K562 (cell line): ENCODE measurements around the gene SOWAHA. TPM values are rescaled to one million over a fixed set of nuclear protein-coding genes. Genes with fewer than 3 reads are reported as not detected.

ENCODE experiments used
- CC2D1A ChIP-seq: fragments of 450-650 bp; IDR thresholded peaks from 2 replicates; pipeline ENCODE4 v1.6.1; 2017; ENCODE audit warnings: mild to moderate bottlenecking
- HLTF ChIP-seq: fragments of 450-650 bp; IDR thresholded peaks from 2 replicates; pipeline ENCODE4 v1.6.1; 2016
- NRF1 ChIP-seq, 2 experiments: fragments of 450-650 bp; IDR thresholded peaks in 1 of 2; conservative IDR thresholded peaks in 1 of 2; 2 replicates each; pipeline ENCODE4 v1.6.1; 2014; ENCODE audit warnings: mild to moderate bottlenecking in 2 of 2
- POLR2A ChIP-seq: fragments of 450-650 bp; conservative IDR thresholded peaks from 2 replicates; pipeline ENCODE4 v1.6.1; 2016
- PRMT5 ChIP-seq: sonication (generic); formaldehyde crosslinking; IDR thresholded peaks from 2 replicates; pipeline ENCODE4 v1.5.0; 2020; ENCODE audit warnings: missing genetic modification reagents
- SIN3A ChIP-seq, 2 experiments: fragments of 150-350 bp in 1 of 2; IDR thresholded peaks; 2 replicates each; pipeline ENCODE4 v1.6.1; 2011 to 2016; ENCODE audit warnings: borderline replicate concordance in 2 of 2, low read depth in 2 of 2, low read length in 2 of 2, mild to moderate bottlenecking in 2 of 2, moderate library complexity in 2 of 2; ENCODE audit not compliant: control insufficient read depth in 1 of 2
- SUPT5H ChIP-seq: fragments of 450-650 bp; IDR thresholded peaks from 2 replicates; pipeline ENCODE4 v1.6.1; 2016
- TBP ChIP-seq: optimal IDR thresholded peaks from 2 replicates; pipeline ENCODE3; 2011; ENCODE audit warnings: low read depth, low read length, improper control_type of control experiment
- ZBTB7A ChIP-seq: IDR thresholded peaks from 2 replicates; pipeline ENCODE4 v1.6.1; 2011; ENCODE audit warnings: low read depth, mild to moderate bottlenecking, low read length, moderate library complexity, borderline replicate concordance; ENCODE audit not compliant: control insufficient read depth
- ZNF311 ChIP-seq: fragments of 250-450 bp; sonication (Bioruptor Pico); IDR thresholded peaks from 2 replicates; pipeline ENCODE4 v1.4.0; 2020; ENCODE audit warnings: mild to moderate bottlenecking, moderate library complexity
- polyA plus RNA-seq, 8 experiments: library from polyadenylated mRNA; depleted of rRNA in 4 of 8; stranded (reverse) in 5 of 8; unstranded in 3 of 8; fragments of >200 nt; fragmentation: Nextera tagmentation in 2 of 8; fragmentation: Illumina TruSeq in 1 of 8; extraction: Ambion mirVana in 2 of 8; extraction: Trizol in 1 of 8; gene quantifications; 2 replicates each; pipeline versions ENCODE4 v1.2.1 to v1.2.3, GENCODE V29; 2011 to 2014; ENCODE audit warnings: inconsistent platforms in 1 of 8, missing spikeins in 1 of 8
- total RNA-seq, 7 experiments: library from RNA; depleted of rRNA in 6 of 7; stranded (reverse); fragments of >200 nt in 6 of 7; fragmentation: Illumina TruSeq in 2 of 7; extraction: Trizol in 2 of 7; gene quantifications; 2 replicates each; pipeline versions ENCODE4 v1.2.1 to v1.2.3, GENCODE V29; 2011 to 2021; ENCODE audit warnings: low replicate concordance in 1 of 7
- TF ChIP-seq, protein P1 (sequence below), 2 experiments: fragments of 450-650 bp; IDR thresholded peaks; 2 replicates each; pipeline ENCODE4 v1.6.1; 2016; ENCODE audit warnings: mild to moderate bottlenecking in 2 of 2, borderline replicate concordance in 1 of 2, low read depth in 1 of 2, moderate library complexity in 1 of 2
- TF ChIP-seq, protein P2 (sequence below): fragments of 250-450 bp; sonication (Bioruptor Pico); IDR thresholded peaks from 2 replicates; pipeline ENCODE4 v1.5.0; 2022; ENCODE audit warnings: mild to moderate bottlenecking
- TF ChIP-seq, protein P3 (sequence below): sonication (generic); formaldehyde crosslinking; IDR thresholded peaks from 2 replicates; pipeline ENCODE4 v1.8.0; 2023; ENCODE audit warnings: mild to moderate bottlenecking, missing genetic modification reagents
- TF ChIP-seq, protein P4 (sequence below): fragments of 250-450 bp; sonication (Bioruptor Pico); IDR thresholded peaks from 2 replicates; pipeline ENCODE4 v1.4.0; 2020; ENCODE audit warnings: borderline replicate concordance

SOWAHA gene
- total and polyA plus RNA-seq, 9 of the 15 experiments (the other 6 are each of a cell fraction or from before 2014, with no cell fraction given) = not detected

DNA sequence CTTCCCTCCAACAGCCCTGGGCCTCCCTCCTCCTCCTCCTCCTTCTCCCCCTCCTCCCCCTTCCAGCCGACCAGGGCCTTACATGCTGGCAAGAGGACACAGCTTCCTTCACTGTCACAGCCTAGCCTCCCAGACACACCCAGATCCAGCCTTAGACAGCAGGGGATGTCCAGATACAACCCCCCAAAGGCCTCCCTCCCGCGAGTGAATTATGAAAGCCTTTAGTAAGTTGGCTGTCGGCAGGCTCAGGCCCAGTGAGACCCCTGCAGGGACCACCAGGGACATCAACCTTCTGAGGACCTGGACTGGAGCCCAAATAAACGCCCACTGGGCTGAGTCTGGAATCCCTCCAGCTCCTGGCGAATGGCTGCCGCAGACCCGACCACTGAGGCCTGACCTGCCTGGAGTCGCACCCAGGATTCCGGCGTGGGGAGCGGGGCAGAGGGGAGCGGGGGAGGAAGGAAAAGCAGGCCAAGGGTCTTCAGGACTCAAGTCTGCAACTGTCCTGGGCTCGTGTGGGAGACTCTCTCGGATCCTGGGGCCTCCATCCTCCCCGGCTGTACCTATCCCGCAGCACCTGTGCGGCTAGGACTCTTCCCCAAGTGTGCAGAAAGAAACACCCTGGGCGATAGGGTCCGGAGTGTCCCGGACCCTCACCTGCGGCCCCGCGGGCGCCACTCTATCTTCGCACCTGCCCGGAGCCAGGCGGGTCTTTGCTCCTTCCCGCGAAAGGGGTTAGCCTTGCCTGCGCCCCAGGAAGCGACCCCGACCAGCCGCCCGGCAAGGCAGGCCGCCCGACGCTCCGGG, 36.8 kb upstream of the SOWAHA start (continued):
- TF ChIP-seq, protein P1, sequence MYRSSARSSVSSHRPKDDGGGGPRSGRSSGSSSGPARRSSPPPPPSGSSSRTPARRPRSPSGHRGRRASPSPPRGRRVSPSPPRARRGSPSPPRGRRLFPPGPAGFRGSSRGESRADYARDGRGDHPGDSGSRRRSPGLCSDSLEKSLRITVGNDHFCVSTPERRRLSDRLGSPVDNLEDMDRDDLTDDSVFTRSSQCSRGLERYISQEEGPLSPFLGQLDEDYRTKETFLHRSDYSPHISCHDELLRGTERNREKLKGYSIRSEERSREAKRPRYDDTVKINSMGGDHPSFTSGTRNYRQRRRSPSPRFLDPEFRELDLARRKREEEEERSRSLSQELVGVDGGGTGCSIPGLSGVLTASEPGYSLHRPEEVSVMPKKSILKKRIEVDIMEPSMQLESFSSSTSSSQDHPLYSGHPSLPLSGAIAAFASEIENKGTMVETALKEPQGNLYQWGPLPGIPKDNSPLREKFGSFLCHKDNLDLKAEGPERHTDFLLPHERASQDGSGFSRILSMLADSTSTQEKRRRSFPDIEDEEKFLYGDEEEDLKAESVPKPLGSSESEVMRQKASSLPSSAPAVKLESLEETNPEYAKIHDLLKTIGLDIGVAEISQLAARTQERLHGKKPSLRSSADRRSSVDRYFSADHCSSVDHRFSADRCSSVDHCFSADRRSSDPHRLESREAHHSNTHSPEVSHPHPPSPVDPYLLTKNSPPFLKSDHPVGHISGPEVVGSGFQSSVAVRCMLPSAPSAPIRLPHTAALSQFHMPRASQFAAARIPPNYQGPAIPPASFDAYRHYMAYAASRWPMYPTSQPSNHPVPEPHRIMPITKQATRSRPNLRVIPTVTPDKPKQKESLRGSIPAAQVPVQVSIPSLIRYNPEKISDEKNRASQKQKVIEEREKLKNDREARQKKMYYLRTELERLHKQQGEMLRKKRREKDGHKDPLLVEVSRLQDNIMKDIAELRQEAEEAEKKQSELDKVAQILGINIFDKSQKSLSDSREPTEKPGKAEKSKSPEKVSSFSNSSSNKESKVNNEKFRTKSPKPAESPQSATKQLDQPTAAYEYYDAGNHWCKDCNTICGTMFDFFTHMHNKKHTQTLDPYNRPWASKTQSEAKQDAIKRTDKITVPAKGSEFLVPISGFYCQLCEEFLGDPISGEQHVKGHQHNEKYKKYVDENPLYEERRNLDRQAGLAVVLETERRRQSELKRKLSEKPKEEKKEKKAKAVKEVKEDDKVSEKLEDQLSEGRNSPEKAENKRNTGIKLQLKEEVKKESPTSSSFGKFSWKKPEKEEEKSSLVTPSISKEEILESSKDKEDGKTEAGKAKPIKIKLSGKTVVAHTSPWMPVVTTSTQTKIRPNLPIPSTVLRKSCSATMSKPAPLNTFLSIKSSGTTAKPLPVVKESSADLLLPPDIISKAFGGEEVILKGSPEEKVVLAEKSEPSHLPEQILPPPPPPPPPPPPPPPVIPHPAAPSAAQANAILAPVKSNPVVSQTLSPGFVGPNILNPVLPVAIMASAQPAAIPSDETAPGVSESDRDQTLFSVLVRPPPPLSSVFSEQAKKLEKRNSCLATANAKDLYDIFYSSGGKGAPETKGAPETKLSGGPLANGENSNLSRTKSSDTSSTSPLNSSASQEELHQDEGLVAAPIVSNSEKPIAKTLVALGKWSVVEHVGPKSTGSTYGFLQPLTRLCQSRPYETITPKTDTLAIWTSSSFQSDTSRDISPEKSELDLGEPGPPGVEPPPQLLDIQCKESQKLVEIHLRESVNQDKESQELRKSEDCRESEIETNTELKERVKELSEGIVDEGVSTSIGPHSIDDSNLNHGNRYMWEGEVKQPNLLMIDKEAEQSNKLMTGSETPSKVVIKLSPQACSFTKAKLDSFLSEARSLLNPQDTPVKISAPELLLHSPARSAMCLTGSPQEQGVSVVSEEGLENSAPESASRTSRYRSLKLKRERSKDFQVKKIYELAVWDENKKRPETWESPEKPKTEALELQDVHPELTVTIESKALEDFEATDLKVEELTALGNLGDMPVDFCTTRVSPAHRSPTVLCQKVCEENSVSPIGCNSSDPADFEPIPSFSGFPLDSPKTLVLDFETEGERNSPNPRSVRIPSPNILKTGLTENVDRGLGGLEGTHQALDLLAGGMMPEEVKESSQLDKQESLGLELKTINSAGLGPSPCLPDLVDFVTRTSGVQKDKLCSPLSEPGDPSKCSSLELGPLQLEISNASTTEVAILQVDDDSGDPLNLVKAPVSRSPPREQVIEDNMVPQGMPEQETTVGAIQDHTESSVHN (IDR thresholded peaks at IDR 0.05; ENCODE audit: borderline replicate concordance in 1 of 2, low read depth in 1 of 2) = no peak
- TF ChIP-seq HLTF (peak; percentile 40; the same call in 1 of the 2 replicates), PRMT5 (CRISPR knock-in tag) (no peak), ZBTB7A (peak; percentile 94), TBP (peak; percentile 49), SUPT5H (0 out of 2 replicates have a peak, but pooled peaks have one; percentile 40), NRF1 (conservative IDR thresholded peaks at IDR 0.05 in 1 of 2, IDR thresholded peaks at IDR 0.05 in 1 of 2) (no peak), ZNF311 (CRISPR knock-in tag) (no peak), POLR2A (peak; percentile 49), CC2D1A (no peak), SIN3A (IDR thresholded peaks at IDR 0.05; ENCODE audit: borderline replicate concordance in 2 of 2, control insufficient read depth in 1 of 2, low read depth in 2 of 2, low read length in 2 of 2) (peak in 1 of 2 experiments; percentile 62; a peak in 1 of 4 replicates)
- TF ChIP-seq, protein P2, sequence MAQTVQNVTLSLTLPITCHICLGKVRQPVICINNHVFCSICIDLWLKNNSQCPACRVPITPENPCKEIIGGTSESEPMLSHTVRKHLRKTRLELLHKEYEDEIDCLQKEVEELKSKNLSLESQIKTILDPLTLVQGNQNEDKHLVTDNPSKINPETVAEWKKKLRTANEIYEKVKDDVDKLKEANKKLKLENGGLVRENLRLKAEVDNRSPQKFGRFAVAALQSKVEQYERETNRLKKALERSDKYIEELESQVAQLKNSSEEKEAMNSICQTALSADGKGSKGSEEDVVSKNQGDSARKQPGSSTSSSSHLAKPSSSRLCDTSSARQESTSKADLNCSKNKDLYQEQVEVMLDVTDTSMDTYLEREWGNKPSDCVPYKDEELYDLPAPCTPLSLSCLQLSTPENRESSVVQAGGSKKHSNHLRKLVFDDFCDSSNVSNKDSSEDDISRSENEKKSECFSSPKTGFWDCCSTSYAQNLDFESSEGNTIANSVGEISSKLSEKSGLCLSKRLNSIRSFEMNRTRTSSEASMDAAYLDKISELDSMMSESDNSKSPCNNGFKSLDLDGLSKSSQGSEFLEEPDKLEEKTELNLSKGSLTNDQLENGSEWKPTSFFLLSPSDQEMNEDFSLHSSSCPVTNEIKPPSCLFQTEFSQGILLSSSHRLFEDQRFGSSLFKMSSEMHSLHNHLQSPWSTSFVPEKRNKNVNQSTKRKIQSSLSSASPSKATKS (CRISPR knock-in tag) = no peak
- TF ChIP-seq, protein P3, sequence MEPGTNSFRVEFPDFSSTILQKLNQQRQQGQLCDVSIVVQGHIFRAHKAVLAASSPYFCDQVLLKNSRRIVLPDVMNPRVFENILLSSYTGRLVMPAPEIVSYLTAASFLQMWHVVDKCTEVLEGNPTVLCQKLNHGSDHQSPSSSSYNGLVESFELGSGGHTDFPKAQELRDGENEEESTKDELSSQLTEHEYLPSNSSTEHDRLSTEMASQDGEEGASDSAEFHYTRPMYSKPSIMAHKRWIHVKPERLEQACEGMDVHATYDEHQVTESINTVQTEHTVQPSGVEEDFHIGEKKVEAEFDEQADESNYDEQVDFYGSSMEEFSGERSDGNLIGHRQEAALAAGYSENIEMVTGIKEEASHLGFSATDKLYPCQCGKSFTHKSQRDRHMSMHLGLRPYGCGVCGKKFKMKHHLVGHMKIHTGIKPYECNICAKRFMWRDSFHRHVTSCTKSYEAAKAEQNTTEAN = no peak
- TF ChIP-seq, protein P4, sequence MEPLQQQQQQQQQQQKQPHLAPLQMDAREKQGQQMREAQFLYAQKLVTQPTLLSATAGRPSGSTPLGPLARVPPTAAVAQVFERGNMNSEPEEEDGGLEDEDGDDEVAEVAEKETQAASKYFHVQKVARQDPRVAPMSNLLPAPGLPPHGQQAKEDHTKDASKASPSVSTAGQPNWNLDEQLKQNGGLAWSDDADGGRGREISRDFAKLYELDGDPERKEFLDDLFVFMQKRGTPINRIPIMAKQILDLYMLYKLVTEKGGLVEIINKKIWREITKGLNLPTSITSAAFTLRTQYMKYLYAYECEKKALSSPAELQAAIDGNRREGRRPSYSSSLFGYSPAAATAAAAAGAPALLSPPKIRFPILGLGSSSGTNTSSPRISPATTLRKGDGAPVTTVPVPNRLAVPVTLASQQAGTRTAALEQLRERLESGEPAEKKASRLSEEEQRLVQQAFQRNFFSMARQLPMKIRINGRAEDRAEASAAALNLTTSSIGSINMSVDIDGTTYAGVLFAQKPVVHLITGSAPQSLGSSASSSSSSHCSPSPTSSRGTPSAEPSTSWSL (CRISPR knock-in tag) = no peak
